ENCODE data around the gene SPRN.
A peak's percentile ranks its signal among the peaks of the same experiment; 100 is the strongest.
"Not testable (repeated sequence)": the region's sequence is repeated elsewhere in the genome, so short reads cannot be mapped to it uniquely, and the experiment has no call there.

SPRN gene

DNA sequence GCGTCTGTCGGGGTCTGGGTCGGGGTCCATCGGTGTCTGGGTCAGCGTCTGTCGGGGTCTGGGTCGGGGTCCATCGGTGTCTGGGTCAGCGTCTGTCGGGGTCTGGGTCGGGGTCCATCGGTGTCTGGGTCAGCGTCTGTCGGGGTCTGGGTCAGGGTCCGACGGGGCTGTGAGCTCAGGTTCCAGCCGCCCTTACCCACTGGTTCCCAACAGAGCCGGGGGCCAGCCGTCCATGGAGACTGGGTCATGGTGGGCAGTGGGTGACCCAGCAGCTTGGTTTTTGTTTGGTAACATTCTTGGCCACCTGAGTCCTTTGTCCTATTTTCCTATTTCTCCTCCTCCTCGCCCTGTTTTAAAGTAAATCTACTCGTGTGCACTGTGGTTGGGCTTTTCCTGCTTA, 16.9 kb upstream of the SPRN start:
- FAIRE-seq; DNase-seq (ENCODE audit: insufficient read length, low spot score): not testable (repeated sequence)

DNA sequence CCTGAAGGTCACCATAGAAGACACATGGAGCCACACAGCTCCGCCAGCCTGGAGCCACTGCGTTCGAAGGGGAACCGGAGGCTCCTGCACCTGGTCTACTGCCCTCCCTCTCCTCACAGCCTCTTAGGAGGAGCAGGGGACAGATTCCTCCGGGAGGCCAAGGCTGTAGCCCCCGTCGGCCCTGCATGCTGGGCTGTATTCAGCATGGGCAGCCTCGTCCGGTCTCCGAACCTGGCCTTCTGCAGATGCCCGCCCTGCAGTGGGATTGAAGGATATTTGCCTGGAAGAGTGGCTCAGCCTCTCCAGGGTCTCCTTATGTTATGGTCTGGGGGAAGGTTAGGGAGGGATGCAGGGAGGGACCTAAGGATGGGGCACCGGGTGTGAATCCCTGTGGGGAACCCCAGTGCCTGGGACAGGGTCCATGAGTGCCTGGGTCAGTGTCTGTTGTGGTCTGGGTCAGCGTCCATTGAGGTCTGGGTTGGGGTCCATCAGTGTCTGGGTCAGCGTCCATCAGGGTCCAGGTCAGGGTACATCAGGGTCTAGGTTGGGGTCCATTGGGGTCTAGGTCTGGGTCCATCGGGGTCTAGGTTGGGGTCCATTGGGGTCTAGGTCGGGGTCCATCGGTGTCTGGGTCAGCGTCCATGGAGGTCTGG, 16.3 kb upstream of the SPRN start:
- FAIRE-seq = no peak

DNA sequence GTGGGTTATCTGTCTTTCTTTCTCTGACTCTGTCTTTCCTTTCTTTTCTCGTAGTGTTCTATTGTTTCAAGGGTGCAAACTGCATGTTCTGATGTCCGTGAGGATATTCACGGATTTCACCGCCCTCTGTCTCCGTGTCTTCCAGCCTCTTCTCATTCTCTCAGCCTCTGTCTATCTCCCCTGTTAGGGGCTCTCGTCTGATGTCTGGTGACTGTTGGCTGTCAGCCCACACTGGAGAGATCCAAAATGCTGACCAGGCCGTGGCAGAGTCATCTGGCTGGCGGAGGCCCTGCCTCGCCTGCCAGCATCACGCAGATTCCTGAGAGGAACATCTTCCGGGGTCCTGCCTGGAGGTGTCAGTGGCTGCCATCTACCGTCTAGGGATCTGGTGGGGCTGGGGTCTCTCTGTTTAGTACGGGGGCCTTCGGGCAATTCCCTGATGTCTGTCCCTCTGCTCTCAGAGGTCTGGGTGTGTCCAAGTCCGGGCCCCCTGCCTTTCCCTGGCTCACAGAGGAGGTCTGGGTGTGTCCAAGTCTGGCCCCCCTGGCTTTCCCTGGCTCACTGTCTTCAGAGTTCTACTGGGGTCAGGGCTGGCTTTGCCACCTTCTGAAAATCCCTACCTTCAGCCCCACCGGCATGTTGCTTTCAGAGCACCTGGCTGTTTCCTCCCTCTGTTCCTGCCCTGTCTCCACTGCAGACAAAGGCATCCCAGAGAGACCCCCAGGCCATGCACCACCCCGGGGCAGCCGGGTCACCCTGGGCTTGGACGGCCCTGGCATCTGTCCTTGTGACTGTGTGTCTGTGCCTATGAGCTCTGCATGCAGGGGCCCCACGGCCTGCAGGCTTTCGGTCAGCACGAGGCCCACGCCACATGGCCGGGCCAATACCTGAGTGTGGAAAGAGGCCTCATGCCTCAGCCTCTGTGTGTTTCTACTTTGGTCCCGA, 15.4 kb upstream of the SPRN start:
- no peak for FAIRE-seq
- peak; percentile 2 for DNase-seq (ENCODE audit: insufficient read length, low spot score)

More for the DNA sequence above, 16.3 kb upstream of the SPRN start:
- peak; percentile 1 for DNase-seq (ENCODE audit: insufficient read length, low spot score)

DNA sequence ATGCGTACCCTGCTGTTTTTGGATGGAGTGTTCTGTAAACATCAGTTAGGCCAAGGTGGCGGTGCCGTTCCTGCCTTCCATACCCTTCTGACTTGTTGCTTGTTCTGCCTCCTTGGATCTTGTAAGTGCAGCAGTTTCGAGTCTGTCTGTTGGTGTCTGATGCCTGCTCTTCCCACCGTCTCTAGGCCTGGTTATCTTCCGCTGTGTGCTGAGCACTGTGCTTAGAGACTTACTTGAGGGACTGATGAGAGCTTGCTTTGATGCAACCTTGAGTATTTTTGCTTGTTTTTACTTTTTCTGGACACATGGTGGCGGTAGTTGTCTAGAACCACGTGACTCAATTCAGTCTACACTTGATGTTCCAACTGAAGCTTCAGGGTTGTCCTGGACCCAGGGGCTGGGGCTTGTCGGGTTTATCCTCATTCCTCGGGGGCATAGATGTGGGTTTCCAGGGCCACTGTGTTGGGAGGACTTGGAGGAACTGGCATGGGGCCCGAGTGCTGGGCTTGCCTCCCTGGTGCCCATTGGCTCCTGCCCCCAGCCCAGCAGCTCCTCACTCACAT, 14.4 kb upstream of the SPRN start:
- peak; percentile 58 for DNase-seq (ENCODE audit: insufficient read length, low spot score)
- peak; percentile 64 for FAIRE-seq

DNA sequence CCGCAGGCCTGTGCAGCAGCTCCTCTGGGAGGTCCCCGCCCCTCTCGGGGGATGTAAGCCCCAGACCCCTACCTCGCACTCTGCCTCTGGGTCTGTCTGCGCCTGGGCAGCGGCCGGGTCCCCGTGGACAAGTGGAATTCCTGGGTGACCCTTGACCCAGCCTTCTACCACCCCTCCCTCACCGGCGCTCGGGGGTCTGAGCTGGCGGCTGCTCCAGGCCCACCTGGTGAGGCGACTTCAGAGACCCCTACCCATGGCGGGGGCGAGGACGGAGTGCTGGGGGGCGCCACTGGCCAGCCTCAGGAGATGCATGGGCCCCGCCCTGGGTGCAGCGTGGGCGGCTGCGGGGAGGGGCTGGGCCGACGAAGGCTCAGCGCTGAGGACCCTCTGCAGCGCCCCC, 8.4 kb upstream of the SPRN start:
- not testable (repeated sequence) for DNase-seq (ENCODE audit: insufficient read length, low spot score); FAIRE-seq

DNA sequence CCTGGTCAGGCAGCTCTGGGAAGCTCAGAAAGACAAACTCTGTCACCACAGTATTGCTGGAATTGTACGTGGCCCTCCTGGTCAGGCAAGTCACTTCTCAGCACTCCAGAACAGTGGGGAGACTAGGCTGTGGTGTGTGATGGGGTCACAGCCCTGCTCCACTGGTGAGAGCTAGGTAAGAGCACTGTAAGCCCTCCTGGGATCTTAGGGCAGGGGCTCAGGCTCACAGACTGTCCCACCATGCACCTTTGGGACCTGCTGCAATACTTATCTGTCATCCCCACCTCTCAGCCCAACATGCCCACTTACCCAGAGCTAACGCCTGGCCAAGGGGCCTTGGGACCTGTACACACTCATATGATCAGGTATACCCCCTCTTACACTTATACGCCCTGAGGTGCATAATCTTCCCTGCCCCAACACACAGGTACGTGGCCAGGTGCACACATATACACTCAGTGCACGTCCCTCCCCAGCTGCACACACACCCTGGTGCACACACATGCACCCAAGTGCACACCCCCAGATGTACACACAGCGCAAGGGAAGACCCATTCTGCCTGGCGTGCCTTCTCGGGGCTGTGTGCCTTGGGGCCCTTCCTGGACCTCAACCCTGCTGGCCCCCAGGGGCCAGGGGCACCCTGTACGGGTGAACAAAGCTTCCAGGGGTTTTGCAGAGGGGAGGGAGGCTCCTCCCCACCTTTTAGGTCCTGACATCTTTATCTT, 7.6 kb upstream of the SPRN start:
- FAIRE-seq; DNase-seq (ENCODE audit: insufficient read length, low spot score): not testable (repeated sequence)

DNA sequence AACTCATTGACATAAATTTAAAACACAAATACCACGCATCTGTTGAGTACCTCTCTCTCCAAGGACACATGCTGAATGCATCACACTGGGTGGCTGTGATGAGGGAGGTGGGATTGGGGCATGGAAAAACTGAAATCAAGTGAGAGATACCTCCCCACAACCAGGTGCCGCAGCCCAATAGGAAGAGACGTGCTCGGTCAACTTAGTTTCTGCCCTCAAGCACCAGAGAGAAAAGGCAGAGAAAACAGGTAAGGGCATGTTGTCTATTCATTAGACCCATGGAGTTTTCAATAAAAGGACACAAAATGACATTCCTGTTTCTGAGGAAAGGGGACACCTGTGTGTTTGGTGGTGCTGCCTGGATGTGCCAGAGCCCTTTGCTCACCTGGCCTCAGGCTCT, 5.1 kb upstream of the SPRN start:
- DNase-seq (ENCODE audit: insufficient read length, low spot score); FAIRE-seq: not testable (repeated sequence)

DNA sequence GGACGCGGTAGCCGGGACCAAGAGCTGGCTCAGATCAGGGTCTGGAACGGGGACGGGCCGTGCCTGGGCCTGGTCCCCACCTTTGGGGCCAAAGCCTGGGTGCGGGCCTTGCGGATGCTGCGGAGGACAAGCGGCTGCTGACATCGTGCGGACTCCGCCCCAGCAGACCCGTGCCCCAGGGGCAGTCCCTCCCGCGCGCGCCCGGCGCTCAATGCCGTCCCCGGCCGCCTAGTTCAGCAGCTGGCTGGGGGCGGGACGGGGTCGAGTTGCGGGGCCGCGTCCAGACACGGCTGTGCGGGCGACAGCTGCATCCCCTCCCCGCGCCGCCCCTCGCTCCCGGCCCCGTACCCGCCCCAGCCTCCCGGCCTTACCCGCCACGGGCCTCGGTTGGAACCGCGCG, 323 bp downstream of the SPRN start:
- DNase-seq (ENCODE audit: insufficient read length, low spot score); FAIRE-seq: not testable (repeated sequence)

DNA sequence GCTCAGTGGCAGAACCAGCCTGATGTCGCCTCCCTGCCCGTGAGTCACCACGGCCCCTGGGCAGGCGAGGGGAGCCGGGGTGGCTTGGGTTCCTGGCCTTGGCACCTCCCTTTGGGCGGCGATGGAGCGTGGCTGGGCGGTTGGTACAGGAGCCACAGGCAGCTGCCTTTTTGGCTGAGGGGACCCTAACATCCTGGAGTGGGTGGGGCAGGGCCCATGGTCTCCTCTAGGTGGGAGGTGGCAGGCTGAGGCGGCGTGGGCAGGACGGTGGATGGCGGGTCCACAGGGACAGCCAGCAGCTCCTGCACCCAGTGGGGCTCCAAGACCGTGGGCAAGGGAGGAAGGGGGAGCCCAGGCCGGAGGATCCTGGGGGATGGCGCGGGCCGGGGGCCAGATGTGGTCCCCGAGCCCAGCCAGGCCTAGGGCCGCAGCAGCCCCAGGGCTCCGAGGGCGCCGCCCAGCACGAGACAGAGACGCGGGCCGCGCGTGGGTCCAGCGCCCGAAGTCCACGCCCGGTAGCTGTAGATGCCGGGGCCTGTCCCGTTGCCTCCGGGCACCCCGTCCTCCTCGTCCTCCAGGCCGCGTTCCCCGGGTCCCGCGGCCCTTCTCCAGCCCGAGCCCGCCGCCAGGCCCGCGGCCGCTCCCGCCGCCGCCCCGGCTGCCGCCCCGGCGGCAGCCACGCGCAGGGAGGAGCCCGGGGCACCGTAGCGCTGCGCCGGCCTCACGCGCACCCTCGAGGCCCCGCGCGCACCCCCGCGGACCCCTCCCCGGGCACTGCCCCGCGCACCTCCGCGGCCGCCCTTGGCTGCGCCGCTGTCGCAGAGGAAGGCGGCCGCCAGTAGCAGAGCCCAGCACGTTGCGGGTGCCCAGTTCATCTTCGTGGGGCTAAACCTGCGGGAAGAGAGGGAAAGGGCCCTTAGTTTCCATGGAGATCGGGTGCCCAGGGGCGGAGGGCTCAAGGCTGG, 1.3 kb downstream of the SPRN start:
- peak; percentile 38 for DNase-seq (ENCODE audit: insufficient read length, low spot score)
- FAIRE-seq = no peak

DNA sequence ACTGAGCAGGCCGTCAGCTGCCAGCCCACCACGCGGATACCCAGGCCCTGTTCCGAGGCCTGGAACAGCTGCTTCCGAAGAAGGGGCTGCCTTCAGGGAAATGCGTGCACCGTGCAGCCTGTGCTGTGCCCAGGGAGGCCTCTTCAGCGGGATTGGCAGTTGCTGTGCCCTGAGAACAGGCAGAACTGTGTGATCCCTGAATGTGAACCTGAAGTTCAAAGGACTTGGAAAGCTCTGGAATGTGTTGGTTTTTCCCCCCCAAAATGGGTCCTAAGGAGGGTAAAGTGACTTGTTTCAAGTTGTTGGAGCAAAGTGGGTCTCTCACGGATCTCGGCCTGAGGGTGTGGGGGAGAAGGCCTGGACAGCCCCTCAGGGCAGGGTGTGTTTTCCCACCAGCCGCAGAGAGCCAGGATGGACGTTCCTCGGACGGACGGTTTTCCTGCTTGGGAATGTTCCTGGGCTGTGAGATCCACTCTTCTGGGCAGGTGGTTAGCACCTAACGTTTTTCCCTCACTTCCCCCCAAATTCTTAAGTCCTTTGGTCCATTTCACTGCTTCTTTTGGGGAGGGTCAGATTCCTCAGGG, 2.1 kb downstream of the SPRN start:
- peak; percentile 14 for DNase-seq (ENCODE audit: insufficient read length, low spot score)
- FAIRE-seq = no peak

DNA sequence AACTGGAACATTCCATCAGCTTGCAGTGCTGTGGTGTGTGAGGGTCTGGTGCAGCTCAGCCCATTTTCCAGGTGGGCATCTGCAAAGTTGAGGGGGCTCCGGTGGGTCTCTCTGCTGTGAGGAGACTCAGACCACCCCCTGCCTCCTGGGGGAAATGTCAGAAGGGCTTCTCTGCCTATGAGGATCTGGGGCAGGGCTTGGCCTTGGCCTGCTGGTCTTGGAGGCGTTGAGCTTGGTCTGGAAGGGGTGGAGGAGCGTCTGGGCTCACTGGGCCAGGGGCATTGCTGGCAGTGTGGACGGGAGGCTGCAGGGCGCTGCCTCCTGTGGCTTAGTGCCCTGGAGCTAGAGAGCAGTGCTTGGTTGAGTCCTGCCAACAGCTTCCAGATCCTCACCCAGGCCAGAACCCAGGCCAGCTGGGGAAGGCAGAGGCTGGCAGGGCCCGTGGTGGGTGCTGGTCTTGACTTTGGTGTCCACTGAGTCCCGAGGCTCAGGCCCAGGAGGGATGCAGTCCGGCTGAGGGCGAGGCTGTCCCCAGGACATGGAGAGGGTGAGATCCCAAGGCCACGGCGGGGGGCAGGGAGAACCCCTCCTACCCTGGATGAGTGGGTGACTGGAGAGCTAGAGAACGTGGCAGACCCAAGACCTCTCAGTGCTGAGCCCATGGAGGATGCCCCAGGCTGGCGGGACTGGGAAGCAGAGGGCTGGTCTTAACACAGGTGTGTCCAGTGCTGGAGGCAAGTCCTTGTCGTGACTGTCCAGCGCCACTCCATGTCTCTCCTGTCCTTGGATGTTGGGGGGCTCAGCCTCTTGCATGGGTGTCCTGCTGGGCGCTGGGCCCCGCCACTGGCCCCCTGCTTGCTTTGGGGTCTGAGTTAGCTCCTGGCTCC, 2.8 kb downstream of the SPRN start:
- DNase-seq (ENCODE audit: insufficient read length, low spot score) (peak; percentile 17), FAIRE-seq (no peak)

DNA sequence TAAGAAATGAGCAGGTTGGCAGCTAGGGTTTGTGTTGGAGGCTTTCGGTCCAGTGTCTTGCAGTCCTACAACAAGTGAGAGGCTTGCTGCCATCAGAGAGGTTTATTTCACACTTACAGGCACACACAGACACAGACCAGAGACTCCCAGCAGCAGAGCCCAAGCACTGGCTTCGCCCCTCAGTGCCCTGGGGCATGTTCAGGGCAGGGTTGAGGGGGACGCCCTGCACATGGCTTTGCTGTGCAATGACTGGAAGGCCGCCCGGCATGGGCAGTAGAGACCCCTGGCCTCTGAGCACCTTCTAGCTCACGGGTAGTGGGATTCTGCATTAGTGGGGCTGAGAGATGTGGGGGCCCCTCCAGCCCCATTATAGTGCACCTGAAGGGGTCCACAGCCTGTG, 3.8 kb downstream of the SPRN start:
- FAIRE-seq (no peak), DNase-seq (ENCODE audit: insufficient read length, low spot score) (no peak)

DNA sequence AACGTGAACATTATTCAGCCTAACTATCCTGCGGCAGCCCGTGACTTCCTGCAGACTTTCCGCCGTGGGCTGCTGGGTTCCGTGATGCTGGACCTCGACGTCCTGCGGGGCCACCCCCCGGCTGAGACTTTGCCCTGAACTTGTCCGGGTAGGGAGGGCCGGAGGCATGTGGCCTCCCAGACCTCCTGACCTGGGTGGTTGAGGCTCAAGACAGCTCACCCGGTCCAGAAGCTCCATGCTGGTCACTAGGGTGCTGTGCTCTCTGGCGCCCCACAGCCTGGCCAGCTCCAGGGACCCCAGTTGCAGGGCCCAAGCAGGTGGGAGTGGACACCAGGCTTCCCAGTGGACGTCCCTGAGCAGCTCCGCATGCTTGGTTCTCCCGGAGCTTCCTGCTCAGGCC, 4.4 kb downstream of the SPRN start:
- DNase-seq (ENCODE audit: insufficient read length, low spot score) (no peak), FAIRE-seq (no peak)

DNA sequence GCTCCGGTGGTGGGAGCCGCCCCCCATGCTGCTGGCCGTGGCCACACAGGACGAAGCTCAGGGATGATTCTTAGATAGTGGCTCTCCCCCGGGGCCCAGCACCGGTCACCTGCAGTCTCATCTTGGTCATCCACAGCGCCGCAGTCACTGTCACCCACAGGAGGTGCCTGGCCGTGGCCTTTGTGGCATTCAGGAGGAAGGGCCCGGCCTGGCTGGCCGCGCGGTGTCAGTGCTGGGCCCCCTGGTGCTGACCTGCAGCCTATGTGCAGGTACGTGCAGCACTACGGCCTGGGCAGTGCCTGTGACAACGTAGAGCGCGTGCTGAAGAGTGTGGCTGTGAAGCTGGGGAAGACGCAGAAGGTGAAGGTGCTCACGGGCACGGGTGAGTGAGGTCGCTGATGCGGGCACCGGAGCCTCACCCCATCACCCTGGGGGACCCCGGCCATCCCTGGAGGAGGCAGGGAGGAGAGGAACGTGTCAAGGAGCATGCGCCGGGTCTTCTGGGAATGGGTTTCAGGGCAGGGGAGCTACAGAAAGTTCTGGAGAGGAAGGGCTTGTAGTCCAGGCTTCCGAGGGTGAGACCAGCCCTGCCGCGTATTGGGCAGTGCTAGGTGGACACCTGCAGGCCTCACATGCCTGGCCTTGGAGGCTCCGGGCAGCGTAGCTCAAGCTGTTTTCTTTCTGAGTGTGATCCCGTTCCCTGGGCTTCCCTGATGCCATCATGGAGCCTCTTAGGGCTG, 5.0 kb downstream of the SPRN start:
- FAIRE-seq (no peak), DNase-seq (ENCODE audit: insufficient read length, low spot score) (peak; percentile 9)

DNA sequence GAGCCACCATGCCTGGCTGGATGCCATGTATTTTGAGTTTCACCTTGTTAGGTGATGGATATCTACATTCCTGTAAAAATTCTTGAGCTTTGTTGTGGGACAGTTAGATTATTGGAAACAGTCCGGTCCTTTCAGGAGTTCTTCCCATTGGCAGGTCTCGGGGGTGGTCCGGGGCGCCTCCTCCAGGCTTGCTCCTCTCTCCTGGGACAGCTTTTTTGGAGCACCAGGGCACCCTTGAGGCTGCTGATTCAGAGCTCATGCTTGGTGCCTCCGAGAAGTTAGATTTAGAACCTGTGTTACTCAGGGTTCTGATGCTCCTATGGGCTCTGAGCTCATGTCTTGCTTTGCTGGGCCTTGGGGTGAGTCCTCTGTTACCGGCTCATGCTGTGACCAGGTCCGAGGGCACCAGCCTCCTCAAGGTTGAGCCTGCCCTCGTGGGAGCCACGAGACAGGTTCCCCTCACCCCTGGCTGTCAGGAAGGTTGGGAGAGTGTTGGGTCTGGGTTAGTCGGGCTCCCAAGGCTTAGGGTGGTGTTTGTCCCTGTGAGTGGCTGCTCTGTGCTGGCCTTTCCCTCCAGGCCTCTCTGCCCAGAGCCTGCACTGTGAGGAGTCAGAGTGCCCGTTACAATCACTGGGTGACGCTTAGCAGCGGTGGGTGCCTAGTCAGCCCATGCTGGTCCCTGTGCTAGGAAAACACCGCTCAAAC, 6.0 kb downstream of the SPRN start:
- DNase-seq (ENCODE audit: insufficient read length, low spot score) = no peak
- FAIRE-seq = no peak

DNA sequence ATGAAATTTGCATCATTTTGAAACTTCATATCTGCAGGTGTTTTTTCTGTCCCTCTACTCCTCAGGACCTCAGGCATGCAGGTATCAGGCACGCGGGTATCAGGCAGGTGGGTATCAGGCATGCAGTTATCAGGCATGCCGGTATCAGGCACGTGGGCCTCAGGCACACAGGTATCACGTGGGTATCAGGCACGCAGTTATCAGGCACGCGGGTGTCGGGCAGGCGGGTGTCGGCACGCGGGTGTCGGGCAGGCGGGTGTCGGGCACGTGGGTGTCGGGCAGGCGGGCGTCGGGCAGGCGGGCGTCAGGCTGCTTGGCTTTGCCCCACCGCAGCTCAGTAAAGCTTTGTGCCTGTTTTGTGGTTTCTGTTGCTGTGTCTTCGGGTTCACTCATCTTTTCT, 8.7 kb downstream of the SPRN start:
- no peak for DNase-seq (ENCODE audit: insufficient read length, low spot score)
- FAIRE-seq = no peak

DNA sequence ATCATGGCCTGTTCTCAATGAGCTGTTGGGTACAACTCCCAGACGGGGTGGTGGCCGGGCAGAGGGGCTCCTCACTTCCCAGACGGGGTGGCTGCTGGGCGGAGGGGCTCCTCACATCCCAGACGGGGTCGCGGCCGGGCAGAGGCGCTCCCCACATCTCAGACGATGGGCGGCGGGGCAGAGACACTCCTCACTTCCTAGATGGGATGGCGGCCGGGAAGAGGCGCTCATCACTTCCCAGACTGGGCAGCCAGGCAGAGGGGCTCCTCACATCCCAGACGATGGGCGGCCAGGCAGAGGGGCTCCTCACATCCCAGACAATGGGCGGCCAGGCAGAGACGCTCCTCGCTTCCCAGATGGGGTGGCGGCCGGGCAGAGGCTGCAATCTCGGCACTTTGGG, 10.0 kb downstream of the SPRN start:
- not testable (repeated sequence) for DNase-seq (ENCODE audit: insufficient read length, low spot score); FAIRE-seq
